ENCODE measurements around the gene IKBKG.
"Not testable (repeated sequence)": the region's sequence is repeated elsewhere in the genome, so short reads cannot be mapped to it uniquely, and the experiment has no call there.

Gene IKBKG

DNA sequence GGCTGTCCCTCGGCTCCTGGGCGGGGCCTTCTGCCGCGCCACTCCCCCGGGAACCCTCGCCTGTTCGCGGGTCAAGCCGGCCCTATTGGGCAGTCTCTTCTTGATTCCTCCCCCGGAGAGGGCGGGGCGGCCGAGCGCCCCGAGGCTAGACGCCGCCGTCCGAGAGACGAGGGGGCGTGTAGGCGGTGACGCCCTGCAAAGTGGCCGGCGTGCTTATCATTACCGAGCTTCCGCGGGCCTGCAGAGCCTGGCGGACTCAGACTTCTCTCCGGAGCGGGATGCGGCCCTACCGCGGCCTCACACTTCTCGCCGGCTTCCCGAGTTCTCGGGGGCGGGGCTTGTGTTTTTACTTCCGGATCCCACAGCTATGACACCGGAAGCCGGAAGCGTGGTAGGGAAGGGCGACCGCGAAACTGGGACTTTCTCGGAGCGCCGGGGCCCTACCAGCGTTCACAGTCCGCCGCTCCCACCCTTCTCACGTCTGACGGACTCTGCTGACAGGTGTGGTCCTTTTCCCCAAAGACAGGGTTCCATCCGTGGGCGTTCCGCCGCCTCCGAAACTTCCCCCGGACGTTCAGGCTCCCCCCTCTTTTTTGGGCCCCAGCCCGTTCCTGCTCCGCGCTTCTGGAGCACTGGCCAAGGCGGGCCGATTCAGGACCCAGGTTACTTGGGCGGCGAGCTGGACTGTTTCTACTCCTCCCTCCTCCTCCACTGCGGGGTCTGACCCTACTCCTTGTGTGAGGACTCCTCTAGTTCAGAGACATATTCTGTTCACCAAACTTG lies at the start of gene IKBKG:
Gene IKBKG (plus strand): TSS at position 376 of the 783 bp plus-strand sequence. CDS start 4,383 bp downstream, outside the sequence.
- H3K9me3 ChIP-seq (ENCODE audit: low read length): no peaks in the 10 kb centered on the region
- H3K36me3 ChIP-seq (ENCODE audit: insufficient read depth, low read length): peaks cover 7% of the 10 kb centered on the region
- peak within 1 kb of the TSS; percentile 85 for H3K4me3 ChIP-seq (ENCODE audit: low read length)
- no peaks in the 10 kb centered on the region for H3K27me3 ChIP-seq (ENCODE audit: insufficient read depth, low read length)
- peak within 1 kb of the TSS; percentile 8 for H2AFZ ChIP-seq (ENCODE audit: low read depth, low read length)
- peaks cover 3% of the 10 kb centered on the region for H3K4me1 ChIP-seq (ENCODE audit: insufficient read depth, low read length)

GRCh38 chrX:154501423-154501822 lies 46.0 kb upstream of the IKBKG start:
- H3K36me3 ChIP-seq (ENCODE audit: insufficient read depth, low read length); H3K4me1 ChIP-seq (ENCODE audit: insufficient read depth, low read length); H3K4me3 ChIP-seq (ENCODE audit: low read length); H3K9me3 ChIP-seq (ENCODE audit: low read length); H2AFZ ChIP-seq (ENCODE audit: low read depth, low read length); H3K27me3 ChIP-seq (ENCODE audit: insufficient read depth, low read length): not testable (repeated sequence)

DNA sequence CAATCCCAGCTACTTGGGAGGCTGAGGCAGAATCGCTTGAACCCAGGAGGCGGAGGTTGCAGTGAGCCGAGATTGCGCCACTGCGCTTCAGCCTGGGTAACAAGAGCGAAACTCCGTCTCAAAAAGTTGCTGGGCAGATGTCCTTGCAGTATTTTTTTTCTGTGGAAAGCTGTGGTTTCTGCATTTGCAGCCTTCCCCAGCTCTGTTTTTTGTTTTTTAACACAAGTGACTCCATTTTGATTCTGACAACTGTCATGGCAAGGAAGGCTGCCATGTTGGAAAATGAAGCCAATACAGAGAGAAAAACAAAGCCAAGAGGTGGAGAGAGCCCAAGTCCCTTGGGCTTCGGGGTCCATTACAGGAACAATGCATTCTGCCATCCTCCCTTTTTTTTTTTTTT lies 45.3 kb upstream of the IKBKG start:
- Histone ChIP-seq H3K4me3 (ENCODE audit: low read length) (no peak overlapping the region), H2AFZ (ENCODE audit: low read depth, low read length) (no peak overlapping the region), H3K4me1 (ENCODE audit: insufficient read depth, low read length) (no peaks in the 10 kb centered on the region), H3K9me3 (ENCODE audit: low read length) (no peaks in the 10 kb centered on the region), H3K27me3 (ENCODE audit: insufficient read depth, low read length) (no peaks in the 10 kb centered on the region), H3K36me3 (ENCODE audit: insufficient read depth, low read length) (peaks cover 3% of the 10 kb centered on the region)

DNA sequence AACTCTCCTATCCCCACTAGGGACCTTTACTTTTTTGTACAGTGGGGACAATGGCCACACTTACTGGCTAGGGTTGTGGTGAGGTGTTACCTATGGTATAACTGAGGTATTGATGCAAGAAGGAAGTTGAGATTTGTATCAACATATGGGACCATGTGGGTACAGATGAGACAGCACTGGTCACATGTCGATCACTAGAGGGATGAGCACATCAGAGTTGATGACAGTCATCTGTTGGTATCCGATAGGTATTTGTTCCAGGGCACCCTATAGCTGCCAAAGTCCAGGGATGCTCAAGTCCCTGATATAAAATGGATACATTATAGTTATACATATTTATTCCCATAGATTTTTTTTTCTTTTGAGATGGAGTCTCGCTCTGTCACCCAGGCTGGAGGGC lies 44.4 kb upstream of the IKBKG start:
- Histone ChIP-seq H3K36me3 (ENCODE audit: insufficient read depth, low read length) (peaks cover 3% of the 10 kb centered on the region), H3K9me3 (ENCODE audit: low read length) (no peaks in the 10 kb centered on the region), H3K27me3 (ENCODE audit: insufficient read depth, low read length) (no peaks in the 10 kb centered on the region), H3K4me3 (ENCODE audit: low read length) (no peak overlapping the region), H3K4me1 (ENCODE audit: insufficient read depth, low read length) (no peaks in the 10 kb centered on the region), H2AFZ (ENCODE audit: low read depth, low read length) (no peak overlapping the region)

DNA sequence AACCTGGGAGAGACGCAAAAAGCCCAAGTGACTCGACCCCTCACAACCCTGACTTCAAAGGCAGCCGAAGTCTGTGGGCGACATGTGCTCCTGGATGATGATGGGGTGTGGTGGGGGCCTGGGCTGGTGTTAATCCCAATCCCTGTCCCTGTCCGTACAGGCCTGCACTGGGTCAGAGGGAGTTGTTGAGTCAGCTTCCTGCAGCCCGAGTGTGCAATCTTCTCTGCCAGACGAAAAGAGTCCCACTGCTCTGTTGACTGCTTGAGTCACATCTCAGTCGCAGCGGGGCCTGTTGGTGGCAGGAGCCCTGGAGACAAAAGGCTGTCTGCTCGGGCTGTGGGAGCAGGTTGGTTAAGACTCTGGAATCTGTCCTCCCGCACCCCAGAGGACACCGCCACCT lies 41.7 kb upstream of the IKBKG start:
- no peaks in the 10 kb centered on the region for H3K27me3 ChIP-seq (ENCODE audit: insufficient read depth, low read length)
- no peak overlapping the region for H3K4me3 ChIP-seq (ENCODE audit: low read length)
- H3K9me3 ChIP-seq (ENCODE audit: low read length): peaks cover 7% of the 10 kb centered on the region
- no peaks in the 10 kb centered on the region for H3K4me1 ChIP-seq (ENCODE audit: insufficient read depth, low read length)
- H3K36me3 ChIP-seq (ENCODE audit: insufficient read depth, low read length): peaks cover 3% of the 10 kb centered on the region
- H2AFZ ChIP-seq (ENCODE audit: low read depth, low read length): no peak overlapping the region

- no peaks in the 10 kb centered on the region for H3K27me3 ChIP-seq (ENCODE audit: insufficient read depth, low read length)
- peaks cover 7% of the 10 kb centered on the region for H3K9me3 ChIP-seq (ENCODE audit: low read length)
- H2AFZ ChIP-seq (ENCODE audit: low read depth, low read length): no peak overlapping the region
Measured at GRCh38 chrX:154506483-154507332, 40.7 kb upstream of the IKBKG start.

GRCh38 chrX:154507673-154508383 lies 39.6 kb upstream of the IKBKG start:
- no peaks in the 10 kb centered on the region for H3K4me1 ChIP-seq (ENCODE audit: insufficient read depth, low read length)
- H3K27me3 ChIP-seq (ENCODE audit: insufficient read depth, low read length): no peaks in the 10 kb centered on the region
- peaks cover 3% of the 10 kb centered on the region for H3K36me3 ChIP-seq (ENCODE audit: insufficient read depth, low read length)
- peaks cover 7% of the 10 kb centered on the region for H3K9me3 ChIP-seq (ENCODE audit: low read length)
- no peak overlapping the region for H2AFZ ChIP-seq (ENCODE audit: low read depth, low read length)
- no peak overlapping the region for H3K4me3 ChIP-seq (ENCODE audit: low read length)

More at GRCh38 chrX:154506483-154507332, 40.7 kb upstream of the IKBKG start:
- Histone ChIP-seq H3K4me3 (ENCODE audit: low read length) (no peak overlapping the region), H3K36me3 (ENCODE audit: insufficient read depth, low read length) (peaks cover 3% of the 10 kb centered on the region), H3K4me1 (ENCODE audit: insufficient read depth, low read length) (no peaks in the 10 kb centered on the region)

- peaks cover 7% of the 10 kb centered on the region for H3K9me3 ChIP-seq (ENCODE audit: low read length)
- H3K36me3 ChIP-seq (ENCODE audit: insufficient read depth, low read length): peaks cover 3% of the 10 kb centered on the region
- H2AFZ ChIP-seq (ENCODE audit: low read depth, low read length): no peak overlapping the region
- H3K4me1 ChIP-seq (ENCODE audit: insufficient read depth, low read length): no peaks in the 10 kb centered on the region
- H3K4me3 ChIP-seq (ENCODE audit: low read length): no peak overlapping the region
- H3K27me3 ChIP-seq (ENCODE audit: insufficient read depth, low read length): no peaks in the 10 kb centered on the region
Measured at GRCh38 chrX:154508384-154508745, 39.1 kb upstream of the IKBKG start.

DNA sequence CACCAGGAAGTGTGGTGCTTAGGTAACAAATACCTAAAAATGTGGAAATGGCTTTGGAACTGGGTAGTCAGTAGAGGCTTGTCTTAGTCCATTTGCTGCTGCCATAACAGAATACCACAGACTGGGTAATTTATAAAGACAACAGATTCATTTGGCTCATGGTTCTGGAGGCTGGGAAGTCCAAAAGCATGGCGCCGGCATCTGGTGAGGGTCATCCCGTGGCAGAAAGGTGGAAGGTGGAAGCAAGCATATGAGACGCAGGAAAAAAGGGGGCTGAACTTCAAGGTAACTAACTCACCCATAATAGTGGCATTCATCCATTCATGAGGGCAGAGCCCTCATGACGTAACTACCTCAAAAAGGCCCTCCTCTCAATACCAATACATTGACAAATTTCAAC lies 38.0 kb upstream of the IKBKG start:
- Histone ChIP-seq H3K4me3 (ENCODE audit: low read length) (no peak overlapping the region), H3K9me3 (ENCODE audit: low read length) (peaks cover 7% of the 10 kb centered on the region), H2AFZ (ENCODE audit: low read depth, low read length) (no peak overlapping the region), H3K4me1 (ENCODE audit: insufficient read depth, low read length) (no peaks in the 10 kb centered on the region), H3K36me3 (ENCODE audit: insufficient read depth, low read length) (peaks cover 3% of the 10 kb centered on the region), H3K27me3 (ENCODE audit: insufficient read depth, low read length) (no peaks in the 10 kb centered on the region)

- Histone ChIP-seq H3K36me3 (ENCODE audit: insufficient read depth, low read length) (peaks cover 2% of the 10 kb centered on the region), H2AFZ (ENCODE audit: low read depth, low read length) (no peak overlapping the region), H3K27me3 (ENCODE audit: insufficient read depth, low read length) (no peaks in the 10 kb centered on the region), H3K4me1 (ENCODE audit: insufficient read depth, low read length) (peaks cover 2% of the 10 kb centered on the region), H3K4me3 (ENCODE audit: low read length) (no peak overlapping the region), H3K9me3 (ENCODE audit: low read length) (peaks cover 7% of the 10 kb centered on the region)
Measured at GRCh38 chrX:154511761-154512160, 35.7 kb upstream of the IKBKG start.

DNA sequence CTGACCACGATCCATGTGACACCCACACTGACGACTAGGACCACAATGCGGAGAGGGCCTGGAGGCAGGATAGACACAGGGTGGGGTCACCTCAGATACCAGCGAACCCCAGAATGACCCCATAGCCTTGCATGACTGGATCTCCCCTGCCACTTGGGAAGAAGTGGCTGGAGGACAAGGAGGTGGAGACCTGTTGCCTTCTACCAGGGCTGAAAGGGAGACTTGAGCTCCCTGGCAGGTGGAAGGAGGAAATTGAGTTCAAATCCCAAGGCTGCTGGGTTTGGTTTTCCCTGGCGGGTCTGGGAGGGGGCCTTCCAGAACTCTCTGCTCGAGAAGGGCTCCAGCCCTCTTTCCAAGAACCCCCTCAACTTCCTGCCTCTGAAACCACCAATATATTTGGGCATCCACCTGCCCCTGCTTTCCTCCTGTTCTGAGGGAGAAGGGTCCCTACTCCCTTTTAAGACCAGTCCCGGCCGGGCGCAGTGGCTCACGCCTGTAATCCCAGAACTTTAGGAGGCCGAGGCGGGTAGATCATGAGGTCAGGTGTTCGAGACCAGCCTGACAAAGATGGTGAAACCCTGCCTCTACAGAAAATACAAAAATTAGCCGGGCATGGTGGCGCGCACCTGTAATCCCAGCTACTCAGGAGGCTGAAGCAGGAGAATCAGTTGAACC lies 34.4 kb upstream of the IKBKG start:
- peaks cover 7% of the 10 kb centered on the region for H3K9me3 ChIP-seq (ENCODE audit: low read length)
- H3K4me3 ChIP-seq (ENCODE audit: low read length): no peak overlapping the region
- H3K27me3 ChIP-seq (ENCODE audit: insufficient read depth, low read length): no peaks in the 10 kb centered on the region
- no peaks in the 10 kb centered on the region for H3K36me3 ChIP-seq (ENCODE audit: insufficient read depth, low read length)
- H3K4me1 ChIP-seq (ENCODE audit: insufficient read depth, low read length): peaks cover 14% of the 10 kb centered on the region
- no peak overlapping the region for H2AFZ ChIP-seq (ENCODE audit: low read depth, low read length)

- Histone ChIP-seq H3K9me3 (ENCODE audit: low read length) (peaks cover 7% of the 10 kb centered on the region), H3K27me3 (ENCODE audit: insufficient read depth, low read length) (no peaks in the 10 kb centered on the region), H3K36me3 (ENCODE audit: insufficient read depth, low read length) (no peaks in the 10 kb centered on the region), H3K4me3 (ENCODE audit: low read length) (no peak overlapping the region), H2AFZ (ENCODE audit: low read depth, low read length) (no peak overlapping the region), H3K4me1 (ENCODE audit: insufficient read depth, low read length) (peaks cover 15% of the 10 kb centered on the region)
Measured at GRCh38 chrX:154513716-154514115, 33.7 kb upstream of the IKBKG start.

All from neuron (in vitro differentiated cells).